Peyer's patch (tissue), 4 donors: Measurements from ENCODE around the gene HDGFL2. TPM values are rescaled to one million over a fixed set of nuclear protein-coding genes. Genes with fewer than 3 reads are reported as not detected.

ENCODE experiments used
- DNase-seq, 3 donors: peaks; one replicate each; pipeline ENCODE4 v3.0.0-alpha.2; 2017 to 2019
- H3K27ac ChIP-seq, 4 donors: fragments of 200-600 bp; sonication (generic); one replicate each; pipeline ENCODE4 v1.5.1; 2016 to 2019
- H3K27me3 ChIP-seq, 2 donors: fragments of 200-600 bp; sonication (generic); one replicate each; pipeline ENCODE4 v1.5.1; 2019
- H3K36me3 ChIP-seq, 3 donors: fragments of 200-600 bp; sonication (generic); one replicate each; pipeline ENCODE4 v1.5.1; 2016 to 2019
- H3K4me1 ChIP-seq, 4 donors: fragments of 200-600 bp; sonication (generic); one replicate each; pipeline ENCODE4 v1.5.1; 2016 to 2019
- H3K4me3 ChIP-seq, 4 donors: fragments of 200-600 bp; sonication (generic); 1 replicate in 3 of 4; 2 replicates in 1 of 4; pipeline ENCODE4 v1.5.1; 2016 to 2019; ENCODE audit warnings: mild to moderate bottlenecking in 1 of 4
- H3K9me3 ChIP-seq, 4 donors: fragments of 200-600 bp; sonication (generic); one replicate each; pipeline ENCODE4 v1.5.1; 2016 to 2019; ENCODE audit warnings: mild to moderate bottlenecking in 1 of 4
- POLR2A ChIP-seq, 2 donors: fragments of 450-650 bp; IDR thresholded peaks; one replicate each; pipeline ENCODE4 v1.5.1; 2017; ENCODE audit warnings: antibody characterized with exemption in 2 of 2, mild to moderate bottlenecking in 2 of 2, moderate library complexity in 2 of 2
- total RNA-seq, 4 donors: library from RNA; depleted of rRNA; stranded (reverse); fragments of >200 nt; gene quantifications; one replicate each; pipeline ENCODE4 v1.1.0, GENCODE V29; 2016
- TF ChIP-seq, protein P1 (sequence below), 6 experiments: fragments of 450-650 bp in 4 of 6; fragments of 200-600 bp in 2 of 6; sonication (generic) in 1 of 6; IDR thresholded peaks; one replicate each; pipeline ENCODE4 v1.5.1; 2017 to 2019; ENCODE audit warnings: antibody characterized with exemption in 6 of 6, mild to moderate bottlenecking in 3 of 6, moderate library complexity in 1 of 6

HDGFL2 gene
- total RNA-seq, 4 donors from 2014 or later = 20.5 to 73.4 (median 28.6) TPM

DNA sequence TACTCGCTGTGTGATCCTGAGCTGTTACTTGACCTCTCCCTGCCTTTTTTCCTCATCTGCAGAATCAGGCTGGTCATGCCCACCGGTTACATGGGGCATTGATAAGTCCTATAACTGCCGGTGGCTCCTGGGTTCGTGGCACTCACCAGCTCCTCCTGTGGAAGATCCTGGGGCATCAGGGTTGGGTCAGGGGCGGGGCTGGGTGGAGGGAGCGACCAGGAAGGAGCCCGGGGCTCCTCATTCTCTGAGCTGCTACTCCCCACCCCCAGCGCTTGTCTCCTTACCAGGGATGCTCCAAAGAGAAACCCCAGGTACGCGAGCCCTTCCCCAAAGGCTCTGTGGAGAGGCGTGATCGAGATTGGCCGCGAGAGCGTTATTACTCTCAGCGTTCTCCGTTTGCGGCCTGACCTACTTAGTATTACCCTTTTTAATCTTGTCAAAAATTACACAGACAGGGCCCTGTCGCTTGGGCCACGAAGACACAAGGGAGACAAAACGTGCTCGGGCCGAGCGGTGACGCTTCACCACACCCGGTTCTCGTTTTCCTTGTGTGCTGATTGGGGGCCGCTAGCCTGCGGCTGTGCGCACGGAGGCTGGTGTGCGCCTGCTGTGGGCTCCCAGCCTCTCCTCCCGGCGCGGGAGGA, 10.7 kb downstream of the HDGFL2 start:
- Histone ChIP-seq H3K36me3 (peaks cover 0 to 26% (median 0%) of the 10 kb centered on the region in 3 donors), H3K27me3 (no peaks in the 10 kb centered on the region), H3K4me3 (no peak overlapping the region), H3K9me3 (no peaks in the 10 kb centered on the region), H3K27ac (no peak overlapping the region), H3K4me1 (no peaks in the 10 kb centered on the region)
- TF ChIP-seq, protein P1, sequence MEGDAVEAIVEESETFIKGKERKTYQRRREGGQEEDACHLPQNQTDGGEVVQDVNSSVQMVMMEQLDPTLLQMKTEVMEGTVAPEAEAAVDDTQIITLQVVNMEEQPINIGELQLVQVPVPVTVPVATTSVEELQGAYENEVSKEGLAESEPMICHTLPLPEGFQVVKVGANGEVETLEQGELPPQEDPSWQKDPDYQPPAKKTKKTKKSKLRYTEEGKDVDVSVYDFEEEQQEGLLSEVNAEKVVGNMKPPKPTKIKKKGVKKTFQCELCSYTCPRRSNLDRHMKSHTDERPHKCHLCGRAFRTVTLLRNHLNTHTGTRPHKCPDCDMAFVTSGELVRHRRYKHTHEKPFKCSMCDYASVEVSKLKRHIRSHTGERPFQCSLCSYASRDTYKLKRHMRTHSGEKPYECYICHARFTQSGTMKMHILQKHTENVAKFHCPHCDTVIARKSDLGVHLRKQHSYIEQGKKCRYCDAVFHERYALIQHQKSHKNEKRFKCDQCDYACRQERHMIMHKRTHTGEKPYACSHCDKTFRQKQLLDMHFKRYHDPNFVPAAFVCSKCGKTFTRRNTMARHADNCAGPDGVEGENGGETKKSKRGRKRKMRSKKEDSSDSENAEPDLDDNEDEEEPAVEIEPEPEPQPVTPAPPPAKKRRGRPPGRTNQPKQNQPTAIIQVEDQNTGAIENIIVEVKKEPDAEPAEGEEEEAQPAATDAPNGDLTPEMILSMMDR (IDR thresholded peaks at IDR 0.05) = no peak
- no peak for TF ChIP-seq POLR2A (IDR thresholded peaks at IDR 0.05)
- DNase-seq = no peak

GRCh38 chr19:4483385-4483784, 11.3 kb downstream of the HDGFL2 start:
- Histone ChIP-seq H3K4me3 (no peak overlapping the region), H3K36me3 (peaks cover 0 to 28% (median 0%) of the 10 kb centered on the region in 3 donors), H3K27me3 (no peaks in the 10 kb centered on the region), H3K4me1 (no peaks in the 10 kb centered on the region), H3K27ac (no peak overlapping the region), H3K9me3 (no peaks in the 10 kb centered on the region)
- TF ChIP-seq, protein P1 (IDR thresholded peaks at IDR 0.05) = no peak
- TF ChIP-seq POLR2A (IDR thresholded peaks at IDR 0.05) = no peak
- DNase-seq = no peak

GRCh38 chr19:4487572-4487971, 15.5 kb downstream of the HDGFL2 start:
- Histone ChIP-seq H3K9me3 (no peaks in the 10 kb centered on the region), H3K36me3 (peaks cover 0 to 52% (median 0%) of the 10 kb centered on the region in 3 donors), H3K4me3 (no peak overlapping the region), H3K27me3 (no peaks in the 10 kb centered on the region), H3K4me1 (no peaks in the 10 kb centered on the region), H3K27ac (no peak overlapping the region)
- TF ChIP-seq, protein P1 (IDR thresholded peaks at IDR 0.05) = no peak
- TF ChIP-seq POLR2A (IDR thresholded peaks at IDR 0.05) = no peak
- DNase-seq = no peak

DNA sequence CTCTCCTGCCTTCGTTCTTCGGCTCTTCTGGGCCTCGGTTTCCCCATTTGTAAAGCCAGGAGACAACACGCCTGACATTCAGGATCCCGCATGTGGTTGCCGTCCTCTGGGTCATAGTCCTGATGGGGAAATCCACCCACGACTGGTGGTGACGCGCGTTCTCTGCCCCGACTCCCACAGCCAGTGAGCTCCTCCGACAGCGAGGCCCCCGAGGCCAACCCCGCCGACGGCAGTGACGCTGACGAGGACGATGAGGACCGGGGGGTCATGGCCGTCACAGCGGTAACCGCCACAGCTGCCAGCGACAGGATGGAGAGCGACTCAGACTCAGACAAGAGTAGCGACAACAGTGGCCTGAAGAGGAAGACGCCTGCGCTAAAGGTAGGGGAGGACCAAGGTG, 16.4 kb downstream of the HDGFL2 start:
- H3K4me1 ChIP-seq = no peaks in the 10 kb centered on the region
- DNase-seq = no peak
- H3K9me3 ChIP-seq = no peaks in the 10 kb centered on the region
- H3K27me3 ChIP-seq = no peaks in the 10 kb centered on the region
- no peak for TF ChIP-seq POLR2A (IDR thresholded peaks at IDR 0.05)
- TF ChIP-seq, protein P1 (IDR thresholded peaks at IDR 0.05) = no peak
- H3K36me3 ChIP-seq = peaks cover 0 to 45% (median 0%) of the 10 kb centered on the region in 3 donors
- H3K27ac ChIP-seq = no peak overlapping the region
- no peak overlapping the region for H3K4me3 ChIP-seq

DNA sequence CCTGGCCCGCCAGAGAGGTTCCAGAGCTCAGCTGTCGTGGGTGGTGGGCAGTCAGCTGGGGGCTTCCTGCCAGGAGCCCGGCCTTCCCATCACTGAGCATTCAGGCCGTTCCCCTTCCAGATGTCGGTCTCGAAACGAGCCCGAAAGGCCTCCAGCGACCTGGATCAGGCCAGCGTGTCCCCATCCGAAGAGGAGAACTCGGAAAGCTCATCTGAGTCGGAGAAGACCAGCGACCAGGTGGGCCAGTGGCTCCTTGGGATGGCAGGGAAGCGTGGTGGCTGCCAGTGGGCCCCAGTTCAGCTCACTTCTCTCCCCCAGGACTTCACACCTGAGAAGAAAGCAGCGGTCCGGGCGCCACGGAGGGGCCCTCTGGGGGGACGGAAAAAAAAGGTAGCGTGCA, 19.3 kb downstream of the HDGFL2 start:
- no peak for TF ChIP-seq POLR2A (IDR thresholded peaks at IDR 0.05)
- TF ChIP-seq, protein P1 (IDR thresholded peaks at IDR 0.05) = no peak
- no peak for DNase-seq
- Histone ChIP-seq H3K4me1 (no peaks in the 10 kb centered on the region), H3K4me3 (no peak overlapping the region), H3K27ac (no peak overlapping the region), H3K27me3 (no peaks in the 10 kb centered on the region), H3K9me3 (no peaks in the 10 kb centered on the region), H3K36me3 (peaks cover 0 to 62% (median 0%) of the 10 kb centered on the region in 3 donors)
